Kidney (tissue), 14 donors: Measurements from ENCODE around the gene GABRR3. TPM values are rescaled to one million over a fixed set of nuclear protein-coding genes. Genes with fewer than 3 reads are reported as not detected.

Source experiments
- DNase-seq, 5 donors: peaks; one replicate each; pipeline ENCODE4 v3.0.0-alpha.2; 2013 to 2020
- FAIRE-seq: peaks from 2 replicates; lab custom pipeline; 2012; peaks lifted over from hg19 to GRCh38; lab: Jason Lieb, UNC
- H3K27ac ChIP-seq, 2 donors: one replicate each; pipeline ENCODE4 v1.7.0; 2013; ENCODE audit warnings: low read depth in 2 of 2, low read length in 2 of 2, inconsistent platforms in 1 of 2
- H3K27me3 ChIP-seq: one replicate; pipeline ENCODE4 v1.7.1; 2013; ENCODE audit warnings: low read length, inconsistent platforms; ENCODE audit not compliant: control insufficient read depth, insufficient read depth
- H3K36me3 ChIP-seq, 3 donors: one replicate each; pipeline versions ENCODE4 v1.7.0 to v1.7.1; 2013; ENCODE audit warnings: low read length in 3 of 3, control low read depth in 1 of 3, inconsistent platforms in 1 of 3; ENCODE audit not compliant: insufficient read depth in 3 of 3, control insufficient read depth in 2 of 3
- H3K4me1 ChIP-seq, 3 donors: one replicate each; pipeline versions ENCODE4 v1.7.0 to v1.7.1; 2013; ENCODE audit warnings: low read length in 3 of 3, inconsistent platforms in 1 of 3, low read depth in 1 of 3; ENCODE audit not compliant: control insufficient read depth in 2 of 3, insufficient read depth in 2 of 3
- H3K4me3 ChIP-seq, 3 donors: one replicate each; pipeline versions ENCODE4 v1.7.0 to v1.8.1; 2013; ENCODE audit warnings: low read length in 3 of 3, control low read depth in 1 of 3, inconsistent platforms in 1 of 3
- H3K9ac ChIP-seq, 3 donors: one replicate each; pipeline versions ENCODE4 v1.7.0 to v1.7.1; 2013; ENCODE audit warnings: low read length in 3 of 3, control low read depth in 1 of 3, inconsistent platforms in 1 of 3
- H3K9me3 ChIP-seq, 3 donors: one replicate each; pipeline versions ENCODE4 v1.7.0 to v1.7.1; 2013; ENCODE audit warnings: low read length in 3 of 3, control low read depth in 1 of 3, inconsistent platforms in 1 of 3; ENCODE audit not compliant: control insufficient read depth in 2 of 3, insufficient read depth in 1 of 3
- CTCF ChIP-seq: IDR thresholded peaks from 3 replicates; pipeline ENCODE4 v1.5.1; 2012; ENCODE audit warnings: mild to moderate bottlenecking, moderate library complexity, borderline replicate concordance; ENCODE audit not compliant: insufficient read depth; ENCODE audit errors: extremely low read depth
- intact Hi-C: fragments of 100-400 bp; cut with DNase I; formaldehyde crosslinking; loops from one replicate; pipeline ENCODE4 v1.11.1; 2022
- polyA plus RNA-seq: library from polyadenylated mRNA; stranded (reverse); fragments of 350-450 nt; fragmentation: Illumina TruSeq; extraction: RNeasy Lipid Tissue Mini Kit (QIAGEN cat#74804); gene quantifications from one replicate; pipeline ENCODE4 v1.2.3, GENCODE V29; 2014; ENCODE audit warnings: low read depth, low replicate concordance; ENCODE audit not compliant: insufficient read depth
- total RNA-seq: library from RNA; stranded (reverse); fragmentation: NEBNext Ultra II Directional; extraction: Animal tissue kit (Norgen Biotek cat#: 25700); gene quantifications from one replicate; pipeline ENCODE4 v1.2.1, GENCODE V29; 2021
- donor health status: control.
- donor health status: control.
- donor health status: control.
- donor health status: control.
- donor health status: control.
- donor health status: DM: yes; HTN: yes; CAD: no.
- donor health status: Normal renal cell carcinoma (clear cell type).

GABRR3 gene
- total and polyA plus RNA-seq, 2 donors from 2014 or later: not detected

- FAIRE-seq (no peak), DNase-seq (no peak)
- TF ChIP-seq CTCF: no peak
- Histone ChIP-seq H3K4me3 (no peak overlapping the region), H3K27ac (no peak overlapping the region), H3K9me3 (no peaks in the 10 kb centered on the region), H3K4me1 (peaks cover 0 to 3% (median 0%) of the 10 kb centered on the region in 3 donors), H3K36me3 (no peaks in the 10 kb centered on the region), H3K27me3 (no peaks in the 10 kb centered on the region), H3K9ac (no peak overlapping the region)
- intact Hi-C loops: loop anchor here (5.0 kb wide), 1 partner anchor 228 kb away; no protein-coding TSS in a partner anchor
Observed at GRCh38 chr3:98020412-98020811, 14.7 kb downstream of the GABRR3 start.

- Histone ChIP-seq H3K4me1 (peaks cover 0 to 10% (median 0%) of the 10 kb centered on the region in 3 donors), H3K27ac (no peak overlapping the region), H3K27me3 (no peaks in the 10 kb centered on the region), H3K36me3 (no peaks in the 10 kb centered on the region), H3K9ac (no peak overlapping the region), H3K4me3 (no peak overlapping the region), H3K9me3 (no peaks in the 10 kb centered on the region)
- DNase-seq (no peak), FAIRE-seq (no peak)
- intact Hi-C loops: no loop called here
- TF ChIP-seq CTCF: no peak
Observed at GRCh38 chr3:98018301-98018700, 16.8 kb downstream of the GABRR3 start.

GRCh38 chr3:98014268-98014585 is 20.9 kb downstream of the GABRR3 start:
- Histone ChIP-seq H3K9me3 (no peaks in the 10 kb centered on the region), H3K27me3 (no peaks in the 10 kb centered on the region), H3K4me3 (no peak overlapping the region), H3K9ac (no peak overlapping the region), H3K36me3 (no peaks in the 10 kb centered on the region), H3K27ac (no peak overlapping the region), H3K4me1 (peaks cover 0 to 7% (median 0%) of the 10 kb centered on the region in 3 donors)
- intact Hi-C loops: no loop called here
- no peak for TF ChIP-seq CTCF
- DNase-seq: no peak
- FAIRE-seq: no peak
